ENCODE results near the gene MYADM. TPM values are rescaled to one million over a fixed set of nuclear protein-coding genes. Genes with fewer than 3 reads are reported as not detected.

MYADM gene
- total RNA-seq, result 2.4 and 13.2 TPM in 2 replicates

GRCh38 chr19:53867225-53868090, at the start of gene MYADM:
MYADM (plus strand) TSS chr19:53867883; CDS start chr19:53873530, 5,647 bp downstream.

DNA sequence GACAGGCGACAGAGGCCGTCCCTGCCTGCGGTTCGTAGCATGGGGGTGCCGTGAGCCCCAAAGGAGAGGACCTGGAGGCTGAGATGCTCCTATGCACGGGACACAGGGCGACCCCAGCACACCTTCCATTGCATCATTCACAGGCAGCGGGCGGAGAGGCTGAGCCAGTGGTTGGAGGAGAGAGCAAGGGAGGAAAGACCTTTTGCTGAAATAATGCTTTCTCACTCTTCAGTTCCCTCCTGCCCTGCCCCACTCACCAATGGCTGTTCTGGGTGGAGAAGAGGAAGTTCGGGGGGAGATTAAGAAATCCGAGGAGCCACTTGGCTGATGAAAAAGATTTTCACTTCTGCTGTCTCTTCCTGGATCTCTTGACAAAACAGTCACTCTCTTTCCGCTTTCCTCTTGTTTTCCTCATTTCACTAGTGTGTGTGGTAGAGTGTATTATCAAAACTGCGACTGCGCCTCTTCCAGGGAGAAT, 43.5 kb upstream of the MYADM start, which contains the start of gene NLRP12:
Gene NLRP12, minus strand, starts transcription at position 181 of the 478 bp plus-strand sequence. Its CDS starts 140 bp downstream, at position 41.

GRCh38 chr19:53881482-53882390, 14.1 kb downstream of the MYADM start, which contains the start of gene PRKCG:
PRKCG (plus strand) TSS chr19:53882197; CDS start chr19:53882495, 298 bp downstream.

GRCh38 chr19:53908935-53909415, 41.3 kb downstream of the MYADM start, which contains the start of gene CACNG7:
CACNG7 (plus strand) TSS chr19:53909278; CDS start chr19:53912832, 3,554 bp downstream.

Other genes starting within 250 kb of the MYADM start
- gene DPRX, start 235.9 kb upstream of the MYADM start, total RNA-seq, result not detected in 2 replicates
- under 0.01 and 0.07 TPM in 2 replicates for gene NLRP12, start 43.6 kb upstream of the MYADM start, total RNA-seq
- gene PRKCG, start 14.3 kb downstream of the MYADM start, total RNA-seq, result not detected in 2 replicates
- not detected in 2 replicates for gene CACNG7, start 41.4 kb downstream of the MYADM start, total RNA-seq
- under 0.01 TPM in 2 replicates for gene CACNG8, start 95.1 kb downstream of the MYADM start, total RNA-seq
- gene CACNG6, start 123.8 kb downstream of the MYADM start, total RNA-seq, result not detected in 2 replicates
- not detected in 2 replicates for gene VSTM1, start 196.0 kb downstream of the MYADM start, total RNA-seq
- gene TARM1, start 213.5 kb downstream of the MYADM start, total RNA-seq, result not detected in 2 replicates
- 0.07 and 1.0 TPM in 2 replicates for gene OSCAR, start 232.9 kb downstream of the MYADM start, total RNA-seq
- gene NDUFA3, start 235.0 kb downstream of the MYADM start, total RNA-seq, result 7.9 and 16.9 TPM in 2 replicates
- gene TFPT, start 247.8 kb downstream of the MYADM start, total RNA-seq, result 7.2 and 7.3 TPM in 2 replicates
- gene PRPF31, start 247.9 kb downstream of the MYADM start, total RNA-seq, result 35.2 and 46.6 TPM in 2 replicates

Measured in nasal cavity respiratory epithelium epithelial cell of viscerocranial mucosa (primary cell).